ENCODE measurements around the gene CD200R1. TPM values are rescaled to one million over a fixed set of nuclear protein-coding genes. Genes with fewer than 3 reads are reported as not detected.

CD200R1 gene
- total RNA-seq, 1 donor, result under 0.01 TPM

GRCh38 chr3:112967425-112967824 lies 7.5 kb downstream of the CD200R1 start:
- no peak for DNase-seq (ENCODE audit: low read depth)
- TF ChIP-seq, protein P1, sequence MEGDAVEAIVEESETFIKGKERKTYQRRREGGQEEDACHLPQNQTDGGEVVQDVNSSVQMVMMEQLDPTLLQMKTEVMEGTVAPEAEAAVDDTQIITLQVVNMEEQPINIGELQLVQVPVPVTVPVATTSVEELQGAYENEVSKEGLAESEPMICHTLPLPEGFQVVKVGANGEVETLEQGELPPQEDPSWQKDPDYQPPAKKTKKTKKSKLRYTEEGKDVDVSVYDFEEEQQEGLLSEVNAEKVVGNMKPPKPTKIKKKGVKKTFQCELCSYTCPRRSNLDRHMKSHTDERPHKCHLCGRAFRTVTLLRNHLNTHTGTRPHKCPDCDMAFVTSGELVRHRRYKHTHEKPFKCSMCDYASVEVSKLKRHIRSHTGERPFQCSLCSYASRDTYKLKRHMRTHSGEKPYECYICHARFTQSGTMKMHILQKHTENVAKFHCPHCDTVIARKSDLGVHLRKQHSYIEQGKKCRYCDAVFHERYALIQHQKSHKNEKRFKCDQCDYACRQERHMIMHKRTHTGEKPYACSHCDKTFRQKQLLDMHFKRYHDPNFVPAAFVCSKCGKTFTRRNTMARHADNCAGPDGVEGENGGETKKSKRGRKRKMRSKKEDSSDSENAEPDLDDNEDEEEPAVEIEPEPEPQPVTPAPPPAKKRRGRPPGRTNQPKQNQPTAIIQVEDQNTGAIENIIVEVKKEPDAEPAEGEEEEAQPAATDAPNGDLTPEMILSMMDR (IDR thresholded peaks at IDR 0.05; ENCODE audit: insufficient read depth, low read depth, low read length), result no peak
- no peak overlapping the region for H3K4me3 ChIP-seq (ENCODE audit: low read depth, low read length)

- no peak overlapping the region for H3K4me3 ChIP-seq (ENCODE audit: low read depth, low read length)
- TF ChIP-seq, protein P1 (IDR thresholded peaks at IDR 0.05; ENCODE audit: insufficient read depth, low read depth, low read length), result no peak
- no peak for DNase-seq (ENCODE audit: low read depth)
Observed at GRCh38 chr3:112966633-112967032, 8.3 kb downstream of the CD200R1 start.

GRCh38 chr3:112965656-112966055 lies 9.2 kb downstream of the CD200R1 start:
- DNase-seq (ENCODE audit: low read depth), result no peak
- TF ChIP-seq, protein P1 (IDR thresholded peaks at IDR 0.05; ENCODE audit: insufficient read depth, low read depth, low read length), result no peak
- H3K4me3 ChIP-seq (ENCODE audit: low read depth, low read length), result no peak overlapping the region

GRCh38 chr3:112963683-112964082 lies 11.2 kb downstream of the CD200R1 start:
- H3K4me3 ChIP-seq (ENCODE audit: low read depth, low read length), result no peak overlapping the region
- TF ChIP-seq, protein P1 (IDR thresholded peaks at IDR 0.05; ENCODE audit: insufficient read depth, low read depth, low read length), result no peak
- no peak for DNase-seq (ENCODE audit: low read depth)

GRCh38 chr3:112958811-112959560 lies 15.9 kb downstream of the CD200R1 start:
- DNase-seq (ENCODE audit: low read depth), result no peak
- TF ChIP-seq, protein P1 (IDR thresholded peaks at IDR 0.05; ENCODE audit: insufficient read depth, low read depth, low read length), result no peak
- no peak overlapping the region for H3K4me3 ChIP-seq (ENCODE audit: low read depth, low read length)

GRCh38 chr3:112956351-112956750 lies 18.6 kb downstream of the CD200R1 start:
- no peak overlapping the region for H3K4me3 ChIP-seq (ENCODE audit: low read depth, low read length)
- no peak for DNase-seq (ENCODE audit: low read depth)
- TF ChIP-seq, protein P1 (IDR thresholded peaks at IDR 0.05; ENCODE audit: insufficient read depth, low read depth, low read length), result no peak
